BLaER1 (cell line): Measurements from ENCODE around the gene DGCR8.

Source experiments
- H3K27ac ChIP-seq: shearing (Covaris generic); formaldehyde crosslinking; 2 replicates; pipeline ENCODE4 v1.8.1; 2022
- H3K27me3 ChIP-seq: shearing (Covaris generic); formaldehyde crosslinking; 2 replicates; pipeline ENCODE4 v1.8.1; 2022
- H3K36me3 ChIP-seq: shearing (Covaris generic); formaldehyde crosslinking; 2 replicates; pipeline ENCODE4 v1.8.1; 2022
- H3K4me1 ChIP-seq: shearing (Covaris generic); formaldehyde crosslinking; 2 replicates; pipeline ENCODE4 v1.8.1; 2022
- H3K4me2 ChIP-seq: shearing (Covaris generic); formaldehyde crosslinking; 2 replicates; pipeline ENCODE4 v1.8.1; 2022
- H3K4me3 ChIP-seq: shearing (Covaris generic); formaldehyde crosslinking; 2 replicates; pipeline ENCODE4 v1.8.1; 2022
- H3K9ac ChIP-seq: shearing (Covaris generic); formaldehyde crosslinking; 2 replicates; pipeline ENCODE4 v1.8.1; 2022
- H3K9me3 ChIP-seq: shearing (Covaris generic); formaldehyde crosslinking; 2 replicates; pipeline ENCODE4 v1.8.1; 2022
- H4K20me1 ChIP-seq: shearing (Covaris generic); formaldehyde crosslinking; 2 replicates; pipeline ENCODE4 v1.8.1; 2022
- Cebpa-rat ChIP-seq: shearing (Covaris generic); IDR thresholded peaks from 2 replicates; pipeline ENCODE4 v1.8.1; 2022

The DGCR8 gene

GRCh38 chr22:20121856-20122415, 41.9 kb downstream of the DGCR8 start:
- H3K9ac ChIP-seq: peak overlapping the region; percentile 34; the same call in 1 of the 2 replicates
- no peaks in the 10 kb centered on the region for H3K27me3 ChIP-seq
- H4K20me1 ChIP-seq: peaks cover 82% of the 10 kb centered on the region
- no peak overlapping the region for H3K4me3 ChIP-seq
- H3K36me3 ChIP-seq: peaks cover 80% of the 10 kb centered on the region
- H3K4me1 ChIP-seq: peaks cover 77% of the 10 kb centered on the region
- H3K4me2 ChIP-seq: no peak overlapping the region
- TF ChIP-seq Cebpa-rat: no peak
- H3K9me3 ChIP-seq: no peaks in the 10 kb centered on the region
- no peak overlapping the region; the same call in 1 of the 2 replicates for H3K27ac ChIP-seq

GRCh38 chr22:20123366-20124082, 43.5 kb downstream of the DGCR8 start:
- H4K20me1 ChIP-seq: peaks cover 92% of the 10 kb centered on the region
- TF ChIP-seq Cebpa-rat: no peak
- H3K9ac ChIP-seq: peak overlapping the region; percentile 32
- no peak overlapping the region for H3K4me3 ChIP-seq
- 0 out of 2 replicates have a peak overlapping the region, but pooled peaks have one; percentile 22 for H3K27ac ChIP-seq
- peaks cover 91% of the 10 kb centered on the region for H3K4me1 ChIP-seq
- H3K27me3 ChIP-seq: no peaks in the 10 kb centered on the region
- peak overlapping the region; percentile 4; the same call in 1 of the 2 replicates for H3K4me2 ChIP-seq
- H3K9me3 ChIP-seq: no peaks in the 10 kb centered on the region
- H3K36me3 ChIP-seq: peaks cover 95% of the 10 kb centered on the region

- Histone ChIP-seq H4K20me1 (peaks cover 92% of the 10 kb centered on the region), H3K9me3 (no peaks in the 10 kb centered on the region), H3K36me3 (peaks cover 93% of the 10 kb centered on the region), H3K27ac (peak overlapping the region; percentile 44), H3K4me1 (peaks cover 91% of the 10 kb centered on the region), H3K9ac (peak overlapping the region; percentile 42), H3K4me2 (peak overlapping the region; percentile 79), H3K4me3 (no peak overlapping the region), H3K27me3 (no peaks in the 10 kb centered on the region)
- no peak for TF ChIP-seq Cebpa-rat
Measured at GRCh38 chr22:20124083-20124787, 44.2 kb downstream of the DGCR8 start.

GRCh38 chr22:20125201-20126174, 45.4 kb downstream of the DGCR8 start:
- Histone ChIP-seq H3K27me3 (no peaks in the 10 kb centered on the region), H4K20me1 (peaks cover 87% of the 10 kb centered on the region), H3K9me3 (no peaks in the 10 kb centered on the region), H3K4me1 (peaks cover 91% of the 10 kb centered on the region), H3K4me3 (peak overlapping the region; percentile 31), H3K36me3 (peaks cover 80% of the 10 kb centered on the region), H3K9ac (peak overlapping the region; percentile 72), H3K4me2 (peak overlapping the region; percentile 79), H3K27ac (peak overlapping the region; percentile 79)
- TF ChIP-seq Cebpa-rat: no peak

- Histone ChIP-seq H3K4me3 (peak overlapping the region; percentile 31), H3K9ac (peak overlapping the region; percentile 72), H3K4me1 (peaks cover 86% of the 10 kb centered on the region), H3K36me3 (peaks cover 71% of the 10 kb centered on the region), H3K27me3 (no peaks in the 10 kb centered on the region), H4K20me1 (peaks cover 77% of the 10 kb centered on the region), H3K4me2 (peak overlapping the region; percentile 79), H3K27ac (peak overlapping the region; percentile 79), H3K9me3 (no peaks in the 10 kb centered on the region)
- TF ChIP-seq Cebpa-rat: no peak
Measured at GRCh38 chr22:20126284-20127029, 46.4 kb downstream of the DGCR8 start.

- peaks cover 72% of the 10 kb centered on the region for H4K20me1 ChIP-seq
- peak overlapping the region; percentile 79; the same call in 1 of the 2 replicates for H3K27ac ChIP-seq
- no peaks in the 10 kb centered on the region for H3K9me3 ChIP-seq
- peaks cover 79% of the 10 kb centered on the region for H3K4me1 ChIP-seq
- H3K36me3 ChIP-seq: peaks cover 61% of the 10 kb centered on the region
- TF ChIP-seq Cebpa-rat: no peak
- H3K9ac ChIP-seq: peak overlapping the region; percentile 40; the same call in 1 of the 2 replicates
- H3K27me3 ChIP-seq: no peaks in the 10 kb centered on the region
- no peak overlapping the region; the same call in 1 of the 2 replicates for H3K4me3 ChIP-seq
- H3K4me2 ChIP-seq: peak overlapping the region; percentile 79
Measured at GRCh38 chr22:20127318-20127868, 47.4 kb downstream of the DGCR8 start.

GRCh38 chr22:20127869-20128618, 48.0 kb downstream of the DGCR8 start:
- H3K4me2 ChIP-seq: peak overlapping the region; percentile 79; the same call in 1 of the 2 replicates
- H3K4me1 ChIP-seq: peaks cover 85% of the 10 kb centered on the region
- H3K36me3 ChIP-seq: peaks cover 57% of the 10 kb centered on the region
- peak overlapping the region; percentile 79; the same call in 1 of the 2 replicates for H3K27ac ChIP-seq
- peaks cover 77% of the 10 kb centered on the region for H4K20me1 ChIP-seq
- peak overlapping the region; percentile 40 for H3K9ac ChIP-seq
- no peaks in the 10 kb centered on the region for H3K9me3 ChIP-seq
- no peaks in the 10 kb centered on the region for H3K27me3 ChIP-seq
- H3K4me3 ChIP-seq: no peak overlapping the region
- no peak for TF ChIP-seq Cebpa-rat

- Histone ChIP-seq H3K36me3 (peaks cover 53% of the 10 kb centered on the region), H3K9me3 (no peaks in the 10 kb centered on the region), H4K20me1 (peaks cover 78% of the 10 kb centered on the region), H3K4me1 (peaks cover 87% of the 10 kb centered on the region), H3K9ac (no peak overlapping the region), H3K27me3 (no peaks in the 10 kb centered on the region), H3K4me2 (no peak overlapping the region), H3K27ac (0 out of 2 replicates have a peak overlapping the region, but pooled peaks have one; percentile 79), H3K4me3 (no peak overlapping the region)
- TF ChIP-seq Cebpa-rat: no peak
Measured at GRCh38 chr22:20128619-20128901, 48.5 kb downstream of the DGCR8 start.
